ENCODE results near the gene WDR4.
"Not testable (repeated sequence)": the region's sequence is repeated elsewhere in the genome, so short reads cannot be mapped to it uniquely, and the experiment has no call there.

Gene WDR4

GRCh38 chr21:42878993-42879787 lies at the start of gene WDR4:
TSS of gene WDR4 (minus strand) at chr21:42879539. CDS start at chr21:42879495, 44 bp downstream.
- DNase-seq, result peak; percentile 97 to 99 (median 99)

DNA sequence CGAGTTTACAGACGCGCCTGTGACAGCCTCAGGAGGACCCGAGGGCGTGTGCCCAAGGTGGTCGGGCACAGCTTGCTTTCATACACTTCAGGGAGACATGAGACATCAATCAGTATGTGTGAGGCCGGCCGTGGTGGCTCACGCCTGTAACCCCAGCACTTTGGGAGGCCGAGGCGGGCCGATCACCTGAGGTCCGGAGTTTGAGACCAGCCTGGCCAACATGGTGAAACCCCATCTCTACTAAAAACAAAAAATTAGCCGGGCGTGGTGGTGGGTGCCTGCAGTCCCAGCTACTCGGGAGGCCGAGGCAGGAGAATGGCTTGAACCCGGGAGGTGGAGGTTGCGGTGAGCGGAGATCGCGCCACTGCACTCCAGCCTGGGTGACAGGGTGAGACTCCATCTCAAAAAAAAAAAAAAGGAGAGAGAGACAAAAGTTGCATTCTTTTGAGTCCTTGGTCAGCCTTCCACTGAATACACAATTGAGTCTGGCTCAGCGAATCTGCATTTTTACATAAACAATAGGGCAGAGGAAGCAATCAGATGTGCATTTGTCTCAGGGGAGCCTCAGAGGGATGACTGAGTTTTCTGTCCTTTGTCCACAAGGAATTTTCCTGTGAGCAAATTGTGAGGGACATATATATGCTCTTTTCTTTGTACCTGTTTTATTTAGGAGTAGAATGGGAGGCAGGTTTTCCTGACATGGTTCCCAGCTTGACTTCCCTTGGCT lies 48.3 kb upstream of the WDR4 start:
- not testable (repeated sequence) for DNase-seq

DNA sequence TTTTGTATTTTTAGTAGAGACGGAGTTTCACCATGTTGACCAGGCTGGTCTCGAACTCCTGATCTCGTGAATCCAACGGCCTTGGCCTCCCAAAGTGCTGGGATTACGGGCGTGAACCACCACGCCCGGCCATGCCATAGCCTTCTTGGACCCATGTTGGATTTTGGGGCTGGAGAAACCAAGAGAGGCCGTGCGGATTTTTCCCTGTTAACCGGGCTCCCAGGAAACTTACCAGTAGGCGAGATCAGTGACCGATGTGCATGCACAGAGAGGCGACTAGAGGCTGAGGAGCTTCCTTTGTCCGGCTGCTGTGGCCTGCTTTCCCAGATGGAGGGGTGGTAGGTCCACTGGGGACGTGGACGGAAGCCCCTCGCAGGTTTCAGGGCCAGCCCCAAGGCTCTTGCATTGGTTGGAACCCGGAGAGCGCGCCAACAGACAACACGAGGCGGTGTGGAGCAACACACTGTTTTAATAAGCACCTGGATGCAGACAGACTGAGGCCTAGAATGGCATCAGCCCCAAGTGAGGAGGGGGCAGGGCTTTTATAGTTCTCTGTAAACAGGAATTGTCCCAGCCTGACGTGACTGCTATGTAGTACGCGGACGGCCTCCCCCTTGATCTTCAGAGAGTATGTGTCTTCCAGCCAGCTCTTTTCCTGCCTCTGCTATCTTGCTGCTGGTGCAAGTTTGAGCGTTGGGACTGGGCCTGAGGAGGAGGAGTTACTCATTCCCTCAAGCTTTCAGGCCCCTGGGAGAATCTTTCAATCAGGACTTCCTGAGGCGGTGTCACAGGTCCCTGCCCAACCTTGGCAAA lies 46.0 kb upstream of the WDR4 start, which contains the start of gene ERVH48-1:
TSS of gene ERVH48-1 (minus strand) at position 517 of the 813 bp plus-strand sequence. CDS start 6,624 bp downstream, outside the sequence.
- no peak for DNase-seq

DNA sequence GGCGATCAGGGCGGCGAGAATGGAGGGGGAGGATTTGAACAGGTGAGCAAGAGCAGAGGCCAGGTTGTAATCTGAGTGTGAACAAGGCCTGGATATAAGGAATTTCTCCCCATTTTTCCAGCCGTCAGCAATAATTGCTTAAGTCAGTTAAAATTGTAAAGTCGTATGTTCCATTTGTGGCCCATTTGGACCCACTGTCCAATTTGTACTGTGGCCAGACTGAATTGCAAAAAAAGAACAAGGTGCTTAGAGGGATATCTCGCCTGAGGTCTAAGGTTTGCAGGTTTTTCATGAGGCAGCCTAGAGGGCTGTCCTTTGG lies 45.1 kb upstream of the WDR4 start:
- no peak for DNase-seq

DNA sequence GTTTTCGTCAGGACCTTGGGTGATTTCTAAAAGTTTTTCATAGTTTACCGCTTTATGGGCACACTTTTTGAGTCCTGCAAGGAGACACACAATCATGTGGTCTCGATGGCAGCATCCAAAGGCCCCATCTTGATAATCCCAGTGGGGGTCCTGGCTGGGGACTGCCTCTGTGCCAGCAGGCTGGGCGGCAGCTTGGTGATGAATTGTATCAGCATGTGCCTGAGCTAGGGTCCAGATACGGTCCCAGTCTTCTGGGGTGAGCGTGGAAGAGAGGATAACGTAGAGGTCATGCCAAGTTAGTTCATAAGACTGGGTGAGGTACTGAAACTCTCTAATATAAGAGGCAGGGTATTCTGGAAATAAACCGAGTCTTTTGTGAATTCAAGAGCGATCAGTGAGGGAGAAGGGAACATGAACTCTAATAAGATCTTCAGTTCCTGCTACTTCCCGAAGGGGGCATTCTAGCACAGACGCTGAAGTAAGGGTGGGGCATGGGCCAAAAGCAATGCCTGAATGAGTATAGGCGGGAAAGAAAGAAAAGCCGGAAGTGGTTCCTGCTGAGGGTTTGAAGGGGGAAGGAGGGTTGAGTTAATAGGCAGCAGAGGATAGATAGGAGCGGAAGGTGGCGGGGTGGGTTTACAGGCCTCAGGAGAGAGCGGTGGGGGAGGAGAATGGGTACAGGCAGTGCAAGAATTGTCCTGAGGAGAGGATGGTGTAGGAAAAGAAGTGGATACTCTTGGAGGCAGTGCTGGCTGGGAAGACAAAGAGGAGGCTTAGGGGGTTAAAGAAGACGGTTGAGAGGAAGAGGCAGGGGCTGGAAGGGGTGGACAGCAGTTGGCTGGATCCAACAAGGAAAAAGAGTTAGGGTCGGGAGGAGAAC lies 44.5 kb upstream of the WDR4 start:
- peak; percentile 86 to 88 (median 88) for DNase-seq

DNA sequence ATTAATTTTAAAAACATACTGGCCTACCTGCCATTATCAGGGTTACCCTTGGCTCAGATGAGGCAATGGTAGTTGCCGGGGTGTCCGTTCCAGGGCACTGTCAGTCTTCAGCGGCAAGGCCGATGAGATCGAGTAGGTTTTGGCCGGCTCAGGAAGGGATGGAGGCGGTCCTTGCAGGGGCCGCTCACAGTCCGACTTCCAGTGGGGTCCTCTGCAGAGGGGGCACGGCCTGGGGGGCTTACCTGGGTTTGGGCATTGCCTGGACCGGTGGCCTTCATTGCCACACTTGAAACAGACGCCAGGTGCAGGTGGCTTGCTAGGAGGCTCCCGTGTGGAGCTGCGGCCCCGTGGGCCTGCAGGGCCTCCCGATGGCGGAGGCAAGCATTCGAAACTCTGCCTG lies 43.6 kb upstream of the WDR4 start:
- no peak for DNase-seq

DNA sequence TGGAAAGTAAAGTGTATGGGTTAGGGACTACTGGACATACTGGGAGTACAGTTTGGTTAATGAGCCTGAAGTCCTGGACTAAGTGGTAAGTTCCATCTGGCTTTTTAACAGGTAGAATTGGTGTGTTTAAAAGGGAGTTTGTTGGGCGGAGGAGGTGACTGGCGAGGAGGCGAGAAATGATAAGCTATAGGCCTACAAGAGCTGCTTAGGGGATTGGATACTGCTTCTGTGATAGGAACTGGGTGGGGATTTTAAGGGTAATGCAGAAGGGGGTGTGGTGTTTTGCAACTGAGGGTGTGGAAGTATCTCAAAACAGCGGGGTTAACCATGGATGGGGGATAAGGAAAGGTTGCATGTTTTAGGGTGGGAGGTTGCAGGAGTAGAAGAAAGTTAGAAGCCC lies 42.6 kb upstream of the WDR4 start:
- no peak for DNase-seq

- no peak for DNase-seq
These were observed 39.0 kb upstream of the WDR4 start for GRCh38 chr21:42918291-42918690.

GRCh38 chr21:42913476-42913875 lies 34.1 kb upstream of the WDR4 start:
- no peak for DNase-seq

DNA sequence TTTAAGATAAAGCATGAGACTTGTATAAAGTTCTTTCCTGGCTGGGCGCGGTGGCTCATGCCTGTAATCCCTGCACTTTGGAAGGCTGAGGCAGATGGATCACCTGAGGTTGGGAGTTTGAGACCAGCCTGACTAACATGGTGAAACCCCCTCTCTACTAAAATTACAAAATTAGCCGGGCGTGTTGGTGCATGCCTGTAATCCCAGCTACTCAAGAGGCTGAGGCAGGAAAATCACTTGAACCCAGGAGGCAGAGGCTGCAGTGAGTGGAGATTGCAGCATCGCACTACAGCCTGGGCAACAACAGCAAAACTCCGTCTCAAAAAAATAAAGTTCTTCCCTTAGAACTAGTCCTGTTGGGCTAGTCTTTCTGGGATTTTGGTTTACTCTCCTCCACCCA lies 32.6 kb upstream of the WDR4 start:
- DNase-seq, result not testable (repeated sequence)

GRCh38 chr21:42908484-42908883 lies 29.1 kb upstream of the WDR4 start:
- DNase-seq, result not testable (repeated sequence)

DNA sequence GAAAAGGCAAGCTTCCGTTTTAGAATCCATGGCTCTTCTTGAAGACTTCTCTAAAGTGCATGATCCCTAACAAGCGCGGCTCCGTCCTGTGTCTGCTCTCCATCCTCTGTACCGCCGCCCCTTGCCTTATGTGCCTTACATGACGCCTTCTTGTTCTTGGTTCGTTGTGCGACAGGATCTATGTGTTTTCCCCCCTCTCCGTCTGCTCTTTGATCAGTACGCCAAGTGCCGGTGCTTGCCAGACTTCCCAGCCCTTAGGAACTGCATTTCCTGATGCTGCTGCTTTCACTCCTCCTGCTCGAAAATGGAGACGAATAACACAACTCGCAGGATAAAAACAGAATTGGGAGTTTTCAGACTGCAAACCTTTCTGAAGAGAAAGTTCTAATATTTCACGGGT lies 26.9 kb upstream of the WDR4 start:
- DNase-seq, result no peak

- no peak for DNase-seq
These were observed 25.9 kb upstream of the WDR4 start for GRCh38 chr21:42905195-42905594.

GRCh38 chr21:42903817-42904216 lies 24.5 kb upstream of the WDR4 start:
- no peak for DNase-seq

GRCh38 chr21:42900446-42900845 lies 21.1 kb upstream of the WDR4 start:
- no peak for DNase-seq

GRCh38 chr21:42892931-42893755 lies 13.8 kb upstream of the WDR4 start, which contains the start of gene NDUFV3:
TSS of gene NDUFV3 (plus strand) at chr21:42893309. CDS start at chr21:42893334, 25 bp downstream.
- DNase-seq, result peak; percentile 100

- no peak for DNase-seq
These were observed 13.2 kb upstream of the WDR4 start for GRCh38 chr21:42892582-42892930.

GRCh38 chr21:42887326-42887725 lies 8.0 kb upstream of the WDR4 start:
- no peak for DNase-seq

DNA sequence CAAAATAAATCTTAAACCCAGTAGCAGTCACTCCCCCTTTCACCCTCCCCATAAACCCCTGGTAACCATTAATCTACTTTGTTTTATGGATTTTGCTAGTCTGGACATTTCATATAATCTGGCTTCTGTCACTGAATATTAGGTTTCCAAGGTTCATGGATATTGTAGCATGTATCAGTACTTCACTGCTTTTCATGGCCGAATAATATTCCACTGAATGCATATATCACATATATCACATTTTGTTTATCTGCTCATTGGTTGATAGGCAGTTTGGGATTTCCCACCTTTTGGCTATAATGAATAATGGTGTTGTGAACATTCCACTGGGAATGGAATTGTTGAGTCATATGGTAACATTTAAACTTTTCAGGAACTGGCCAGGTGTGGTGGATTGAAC lies 4.6 kb upstream of the WDR4 start:
- DNase-seq, result no peak

DNA sequence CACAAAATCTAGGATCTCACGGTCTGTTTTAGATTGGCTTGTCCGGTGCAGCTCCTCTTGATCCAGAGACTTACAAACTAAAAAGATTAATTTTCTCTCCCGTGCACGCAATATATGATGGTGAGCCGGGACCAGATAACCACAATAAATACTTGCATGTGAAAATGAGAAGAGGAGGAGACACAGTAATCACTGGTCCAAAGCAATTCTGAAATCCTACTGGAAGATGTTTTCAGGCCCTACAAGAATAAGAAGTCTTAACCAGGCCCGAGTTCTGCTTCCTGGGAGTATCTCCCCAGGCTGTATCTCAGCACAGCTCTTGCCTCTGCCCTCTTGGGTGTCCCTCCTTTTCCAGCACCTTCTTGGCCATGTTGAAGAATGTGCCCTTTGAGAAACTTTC lies 1.0 kb upstream of the WDR4 start:
- DNase-seq, result no peak

DNA sequence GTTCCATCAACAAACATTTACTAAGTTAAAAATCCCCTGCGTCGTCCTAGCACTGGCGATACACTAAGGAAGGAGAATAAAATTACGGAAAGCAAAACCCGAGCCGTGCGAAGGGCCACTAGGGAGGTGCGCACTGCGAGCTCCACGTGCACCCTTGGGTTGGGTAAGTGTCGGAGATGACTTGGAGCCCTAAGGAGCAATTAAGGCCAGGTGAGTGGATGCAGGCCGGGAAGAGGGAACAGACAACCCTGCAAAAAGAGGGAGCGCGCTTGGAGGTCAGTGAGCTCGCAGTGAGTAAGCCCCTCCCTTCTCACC lies 704 bp downstream of the WDR4 start:
- DNase-seq, result peak in 1 of 3 donors; percentile 23

- not testable (repeated sequence) for DNase-seq
These were observed 3.5 kb downstream of the WDR4 start for GRCh38 chr21:42875811-42876210.

All from suppressor macrophage treated with lipopolysaccharide for 1 hour (primary cell).